Measurements from ENCODE around the gene USP13.

DNA sequence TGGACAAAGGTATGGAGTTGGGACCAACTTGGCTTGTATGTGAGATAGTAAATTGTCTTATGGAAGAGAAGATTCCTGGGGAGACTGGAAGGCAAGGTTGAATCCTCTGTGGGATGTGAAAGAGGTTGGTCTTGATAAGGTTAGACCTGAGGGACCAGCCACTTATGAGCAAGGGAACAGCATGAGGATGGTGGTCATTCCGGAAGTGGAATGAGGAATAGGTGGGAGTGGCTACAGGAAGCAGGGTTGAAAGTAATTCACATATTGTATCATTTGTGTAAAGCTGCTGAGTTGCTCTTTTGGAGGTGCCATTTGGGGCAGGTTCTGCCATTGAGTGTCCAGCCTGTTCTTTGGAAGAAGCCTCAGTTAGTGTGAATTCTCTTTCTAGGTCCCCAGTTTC, 13.2 kb downstream of the USP13 start:
- TF ChIP-seq ZNF589 (CRISPR knock-in tag; conservative IDR thresholded peaks at IDR 0.05), result no peak
- no peak for TF ChIP-seq MYC (CRISPR knock-in tag; IDR thresholded peaks at IDR 0.05; ENCODE audit: borderline replicate concordance)
- TF ChIP-seq NFKB2 (CRISPR knock-in tag; IDR thresholded peaks at IDR 0.05; ENCODE audit: borderline replicate concordance), result no peak

Measured in HepG2 (cell line).